HG03175 (cell line): ENCODE measurements around the gene ZSWIM6.
A peak's percentile ranks its signal among the peaks of the same experiment; 100 is the strongest.

Experiments used
- ATAC-seq: cut with Tn5 transposase; IDR thresholded peaks from one replicate; pipeline ENCODE4 v1.9.1; 2021; ENCODE audit warnings: mild to moderate bottlenecking, moderate library complexity; ENCODE audit not compliant: unreplicated experiment

Gene ZSWIM6

DNA sequence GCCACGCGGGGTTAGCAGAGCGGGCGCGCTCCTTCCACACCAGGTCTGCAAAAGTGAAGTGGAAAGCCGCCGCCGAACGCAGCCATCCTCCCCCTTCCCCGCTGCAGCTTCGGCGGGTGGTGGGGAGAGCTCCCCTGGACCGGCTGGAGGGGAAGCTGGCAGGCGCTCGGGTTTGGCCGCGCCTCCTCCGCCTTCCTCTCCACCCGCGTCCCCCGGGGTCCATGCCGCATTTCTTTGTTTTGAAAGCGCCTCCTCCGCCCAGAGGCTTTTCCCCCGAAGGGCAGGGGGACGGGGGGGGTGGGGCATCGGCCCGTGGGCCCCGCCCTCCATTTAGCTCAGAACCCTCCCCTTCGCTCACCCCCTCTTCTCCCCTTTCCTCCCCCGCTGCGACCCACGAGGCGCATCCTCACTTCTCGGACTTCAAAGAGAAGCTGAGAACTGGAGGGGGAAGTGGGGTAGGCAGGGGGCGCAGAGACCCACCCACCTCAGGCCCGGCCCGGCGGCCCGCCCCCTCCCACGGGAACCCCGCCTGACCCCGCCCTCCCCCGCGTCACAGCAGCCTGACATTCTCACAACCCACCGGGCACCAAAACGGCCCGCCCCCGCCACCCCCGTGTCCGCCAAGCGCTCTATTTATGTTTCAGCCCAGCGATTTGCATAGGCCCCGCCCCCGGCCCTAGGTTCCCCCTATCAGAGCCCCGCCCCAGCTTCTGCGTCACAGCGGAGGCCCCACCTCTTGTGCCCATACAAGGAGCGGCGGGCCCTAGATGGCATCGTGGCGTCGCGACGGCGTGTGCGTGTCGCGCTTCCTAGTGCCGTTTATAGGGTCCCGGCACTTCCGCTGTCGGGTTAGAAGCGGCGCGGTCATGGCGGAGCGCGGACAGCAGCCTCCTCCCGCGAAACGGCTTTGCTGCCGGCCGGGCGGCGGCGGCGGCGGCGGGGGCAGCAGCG is at the start of gene ZSWIM6:
Gene ZSWIM6, plus strand, starts transcription at position 852 of the 951 bp plus-strand sequence. Its CDS starts 15 bp downstream, at position 867.
- ATAC-seq = peak; percentile 71

GRCh38 chr5:61283471-61283870 is 48.6 kb upstream of the ZSWIM6 start:
- ATAC-seq = no peak

GRCh38 chr5:61285531-61285930 is 46.5 kb upstream of the ZSWIM6 start:
- no peak for ATAC-seq

DNA sequence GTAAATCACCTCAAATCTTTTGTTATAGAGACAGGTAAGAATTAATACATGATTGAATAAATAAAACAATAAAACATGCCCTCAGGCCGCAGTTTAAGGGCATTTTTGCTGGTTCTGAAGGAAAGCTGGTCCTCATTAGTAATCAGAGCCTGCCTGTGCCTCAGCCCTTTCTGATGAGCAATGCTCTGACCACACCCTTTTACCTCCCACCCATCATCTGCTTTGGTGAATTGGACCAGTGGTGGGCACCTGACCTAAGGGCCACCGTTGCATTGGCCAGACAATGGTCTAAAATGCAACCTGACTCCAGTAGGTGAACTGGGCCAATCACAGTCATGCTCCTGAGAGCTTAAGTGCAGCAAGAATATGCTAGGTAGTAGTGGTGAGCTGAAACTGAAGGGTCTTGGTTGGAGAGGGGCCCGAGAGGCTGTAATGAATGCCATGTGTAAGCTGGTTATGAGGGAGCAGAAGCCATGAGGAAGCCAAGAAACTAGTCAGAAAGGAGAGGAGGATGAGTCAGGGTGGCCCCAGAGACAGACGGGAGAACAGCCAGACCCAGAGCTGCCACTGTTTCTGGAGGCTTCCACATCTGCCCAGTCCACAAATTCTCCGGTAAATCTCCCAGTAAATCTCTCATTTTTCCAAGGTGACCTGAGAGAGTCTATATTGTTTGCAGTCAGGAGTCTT is 45.5 kb upstream of the ZSWIM6 start:
- no peak for ATAC-seq

DNA sequence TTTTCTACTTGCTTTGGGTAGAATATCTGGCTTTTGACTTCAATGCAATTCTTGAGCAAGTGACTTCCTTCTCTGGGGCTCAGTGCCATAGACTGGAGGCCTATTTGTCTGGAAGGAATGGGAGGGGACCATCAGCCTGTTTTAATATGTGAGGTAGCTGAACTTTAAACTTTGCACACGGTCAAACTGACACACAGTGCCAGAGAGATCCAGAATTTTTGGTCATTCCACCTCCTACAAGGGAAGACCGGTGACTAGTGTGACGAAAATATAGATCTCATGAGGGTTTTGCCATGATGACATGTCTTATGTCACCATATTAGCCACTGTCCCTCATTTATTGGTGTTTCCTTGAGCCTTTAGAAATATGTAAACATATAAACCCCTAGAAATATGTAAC is 44.6 kb upstream of the ZSWIM6 start:
- ATAC-seq = no peak

GRCh38 chr5:61289241-61289640 is 42.8 kb upstream of the ZSWIM6 start:
- no peak for ATAC-seq

DNA sequence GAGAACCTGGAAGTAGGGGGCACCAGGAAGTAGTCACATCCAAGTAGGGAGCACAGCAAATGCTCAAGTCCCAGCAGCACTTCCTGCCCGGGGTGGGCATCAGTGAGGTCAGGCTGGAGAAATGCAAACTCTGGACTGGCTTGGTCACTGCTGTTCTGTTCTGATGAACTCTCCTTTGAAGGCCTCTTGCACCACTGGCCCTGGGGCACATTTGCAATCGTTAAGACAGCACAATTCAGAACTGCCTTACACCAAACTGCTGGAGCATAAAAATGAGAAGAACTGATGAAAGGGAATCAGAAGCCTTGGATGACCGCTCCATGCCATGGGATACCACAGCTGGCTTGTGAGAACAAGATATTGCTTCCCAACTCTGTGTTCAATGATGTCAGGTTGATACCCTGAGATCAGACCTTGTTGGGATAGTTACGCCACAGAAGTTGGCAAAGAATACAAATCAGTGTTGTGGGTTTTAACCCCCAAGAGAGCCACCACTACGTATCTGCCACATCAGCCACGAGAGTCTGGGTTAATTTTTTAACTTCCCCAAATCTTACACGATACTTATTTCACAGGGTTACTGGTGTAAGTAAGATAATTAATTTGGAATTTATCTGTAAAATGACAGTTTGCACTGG is 42.3 kb upstream of the ZSWIM6 start:
- ATAC-seq = no peak

GRCh38 chr5:61290791-61291210 is 41.3 kb upstream of the ZSWIM6 start:
- ATAC-seq = no peak

GRCh38 chr5:61292062-61292657 is 39.9 kb upstream of the ZSWIM6 start:
- no peak for ATAC-seq

DNA sequence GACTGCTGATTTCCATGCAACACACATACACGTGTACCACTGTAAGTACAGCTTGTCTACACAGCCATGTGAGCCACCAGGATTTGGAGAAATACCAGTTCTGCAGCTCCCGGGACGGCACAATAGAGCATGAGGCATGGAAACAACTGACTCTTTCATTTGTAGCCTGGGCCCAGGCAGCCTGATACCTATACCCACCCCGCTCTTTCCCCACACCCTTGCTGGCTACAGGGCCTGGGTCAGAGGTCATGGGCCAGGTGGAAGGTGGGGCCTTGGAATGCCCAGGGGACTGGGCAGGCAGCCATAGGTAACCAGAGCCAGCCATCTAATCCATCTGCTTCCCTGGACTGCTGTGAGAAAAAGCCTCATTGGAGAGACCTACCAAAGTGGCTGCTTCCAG is 39.0 kb upstream of the ZSWIM6 start:
- ATAC-seq = no peak

GRCh38 chr5:61293873-61294272 is 38.2 kb upstream of the ZSWIM6 start:
- no peak for ATAC-seq

DNA sequence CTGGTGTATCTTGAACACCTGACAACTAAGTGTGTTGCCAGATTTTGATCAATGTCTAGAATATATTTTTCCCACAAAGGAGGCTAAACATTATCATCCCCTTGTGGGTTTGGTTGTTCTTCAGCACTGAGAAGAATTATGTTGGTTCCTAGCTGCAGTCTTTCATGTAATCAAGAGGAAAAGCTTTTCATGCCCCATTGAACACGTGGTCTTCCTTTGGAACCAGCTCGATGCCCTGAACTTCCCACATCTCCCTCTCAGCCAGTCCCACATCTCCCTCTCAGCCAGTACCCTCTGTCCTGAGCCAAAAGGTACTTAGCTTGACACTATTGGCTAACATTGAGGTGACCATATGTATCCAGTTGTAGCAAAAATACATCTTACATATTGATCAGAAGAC is 36.7 kb upstream of the ZSWIM6 start:
- no peak for ATAC-seq

DNA sequence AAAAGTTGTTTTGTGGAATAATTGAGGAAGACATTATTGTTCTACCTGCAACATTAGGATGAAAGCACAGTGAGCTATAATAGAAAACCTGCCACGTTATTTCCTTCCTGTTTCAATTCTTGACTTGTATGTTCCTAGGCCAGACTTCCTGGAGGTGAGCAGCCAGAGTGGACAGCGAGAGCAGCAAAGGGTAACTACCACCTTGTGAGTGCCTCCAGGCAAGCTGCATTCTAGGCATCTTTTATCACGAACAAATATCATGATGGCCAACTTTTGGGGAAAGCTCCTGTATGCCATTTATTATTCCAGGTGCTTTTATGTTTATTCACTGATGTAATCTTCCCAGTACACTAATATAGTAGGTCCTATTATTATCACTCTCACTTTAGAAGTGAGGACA is 34.0 kb upstream of the ZSWIM6 start:
- no peak for ATAC-seq

- no peak for ATAC-seq
These were observed 33.5 kb upstream of the ZSWIM6 start for GRCh38 chr5:61298580-61298979.

DNA sequence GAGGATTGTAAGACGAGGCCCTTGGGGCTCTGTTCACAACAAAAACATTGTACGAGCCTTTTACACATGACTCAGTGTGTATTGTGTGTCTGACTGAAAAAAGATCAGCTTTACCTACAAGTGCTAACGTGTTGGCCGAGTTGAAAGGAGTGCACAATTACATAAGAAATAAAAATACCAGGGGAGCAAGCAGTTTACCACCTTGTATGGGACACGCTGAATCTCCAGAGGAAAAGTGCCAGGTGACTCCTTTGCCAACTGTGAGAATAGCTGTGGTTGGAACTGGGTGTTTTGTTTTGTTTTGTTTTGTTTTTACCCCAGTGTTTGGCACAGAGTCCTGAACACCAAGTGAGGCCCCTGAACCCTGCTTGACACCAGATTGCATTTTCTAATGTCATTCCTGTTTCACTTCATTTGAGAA is 32.8 kb upstream of the ZSWIM6 start:
- ATAC-seq = no peak

DNA sequence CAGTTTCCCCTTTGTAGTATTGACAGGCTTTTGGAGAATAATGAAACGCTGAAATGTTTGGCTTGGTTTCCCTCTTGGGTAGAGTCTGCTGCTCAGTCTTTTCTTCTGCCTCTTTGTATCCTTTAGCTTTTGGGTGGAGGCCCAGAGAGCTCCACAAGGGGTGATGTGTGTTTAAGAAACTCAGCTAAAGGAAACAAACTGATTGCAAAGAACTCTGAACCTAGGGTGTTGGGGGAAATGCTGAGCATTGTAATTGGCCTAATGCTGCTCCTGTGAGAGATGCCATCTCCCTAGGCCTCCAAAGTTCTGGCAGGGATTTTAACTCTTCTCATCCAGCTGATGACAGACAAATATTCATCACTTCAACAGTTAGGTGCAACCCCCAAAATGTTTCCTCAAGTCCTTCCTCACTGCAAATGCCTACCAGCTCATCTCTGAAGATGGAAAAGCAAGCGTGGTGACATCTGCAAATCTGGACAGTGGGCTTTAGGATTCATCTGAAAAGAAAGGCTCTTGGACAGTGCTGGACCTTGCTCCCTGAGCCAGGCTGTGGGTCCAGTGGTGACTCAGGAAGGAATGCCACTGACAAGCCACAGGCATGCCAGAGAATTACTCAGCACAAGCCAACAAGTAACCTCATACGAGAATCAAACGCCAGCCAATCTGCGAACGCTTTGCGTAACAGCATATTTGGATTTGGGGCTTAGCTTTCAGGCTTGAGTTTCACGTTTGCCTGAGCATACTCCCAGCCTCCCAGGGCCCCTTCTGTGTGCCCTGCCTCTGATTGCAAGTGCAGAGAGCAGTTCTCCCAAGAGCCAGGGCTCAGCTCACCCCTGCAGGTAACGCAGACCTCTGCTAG is 30.5 kb upstream of the ZSWIM6 start:
- ATAC-seq = no peak

GRCh38 chr5:61302200-61302563 is 29.9 kb upstream of the ZSWIM6 start:
- no peak for ATAC-seq

DNA sequence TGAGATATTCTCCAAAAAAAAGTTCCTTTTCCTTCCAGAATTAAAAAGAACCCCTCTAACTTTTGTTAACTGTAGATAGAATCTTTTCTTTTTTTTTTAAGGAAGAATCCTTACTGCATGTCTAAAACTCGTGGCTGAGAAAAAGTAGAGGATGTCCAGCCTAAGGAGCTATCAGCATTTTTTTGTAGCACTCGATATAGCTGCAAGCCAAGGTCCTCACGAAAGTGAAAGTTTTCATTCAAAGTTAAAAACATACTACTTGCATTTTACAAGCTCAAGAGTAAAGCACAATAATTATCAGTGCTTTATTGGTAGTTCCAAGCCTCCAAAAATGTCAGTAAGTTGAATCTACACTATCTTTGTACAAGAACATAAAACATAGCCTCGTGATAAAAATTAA is 28.7 kb upstream of the ZSWIM6 start:
- ATAC-seq = no peak

DNA sequence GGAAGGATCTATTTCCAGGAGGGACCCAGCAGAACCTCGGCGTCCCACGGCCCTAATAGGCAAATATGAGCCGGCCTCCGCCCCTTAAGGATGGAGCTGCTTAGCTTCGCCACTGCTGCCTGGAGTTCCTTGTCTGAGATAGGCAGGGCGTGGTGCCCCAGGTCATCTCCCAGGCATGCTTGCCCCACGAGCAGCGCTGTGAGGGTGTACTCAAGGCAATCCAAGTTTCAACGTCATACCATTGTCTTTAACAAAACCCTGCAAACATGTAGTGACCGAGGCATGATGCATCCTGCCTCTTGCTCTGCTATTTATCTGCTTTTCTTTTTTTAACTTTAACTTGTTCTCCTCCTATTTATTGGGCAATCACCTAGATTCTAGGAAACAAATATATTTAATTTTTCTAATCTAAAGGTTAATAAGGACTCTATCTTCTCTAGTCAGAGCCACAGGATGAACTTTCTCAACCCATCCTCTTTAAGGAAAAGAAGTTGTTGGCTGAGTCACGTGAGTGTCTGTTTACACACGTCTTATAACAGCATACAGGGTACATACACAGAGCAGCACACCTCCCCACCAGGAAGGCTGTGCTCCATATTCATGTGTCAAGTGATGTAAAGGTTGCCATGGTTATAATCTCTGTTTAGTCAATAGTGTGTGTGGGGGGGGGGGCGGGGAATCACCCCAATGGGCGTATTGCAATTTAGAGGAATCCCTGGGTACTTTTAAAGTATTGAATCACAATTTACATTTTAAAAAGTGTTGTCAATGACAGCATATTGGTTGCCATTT is 27.3 kb upstream of the ZSWIM6 start:
- ATAC-seq = no peak
